Astrocyte (in vitro differentiated cells and primary cell): ENCODE measurements around the gene XXYLT1. TPM values are rescaled to one million over a fixed set of nuclear protein-coding genes. Genes with fewer than 3 reads are reported as not detected.
A peak's percentile ranks its signal among the peaks of the same experiment; 100 is the strongest.

Experiments used
- DNase-seq: peaks from one replicate; pipeline ENCODE4 v3.0.0-alpha.2; 2010; ENCODE audit warnings: low read depth
- FAIRE-seq: peaks from 2 replicates; lab custom pipeline; 2011; peaks lifted over from hg19 to GRCh38; lab: Jason Lieb, UNC
- H2AFZ ChIP-seq: 2 replicates; pipeline ENCODE4 v1.6.0; 2012; ENCODE audit warnings: low read depth, low read length, inconsistent platforms
- H3K27ac ChIP-seq: 2 replicates; pipeline ENCODE4 v1.5.1; 2011; ENCODE audit warnings: low read depth, low read length, inconsistent platforms
- H3K27me3 ChIP-seq: 2 replicates; pipeline ENCODE4 v1.6.0; 2011; ENCODE audit warnings: low read length, inconsistent platforms; ENCODE audit not compliant: insufficient read depth
- H3K36me3 ChIP-seq: 2 replicates; pipeline ENCODE4 v1.5.1; 2011; ENCODE audit warnings: low read length, inconsistent platforms; ENCODE audit not compliant: insufficient read depth
- H3K4me1 ChIP-seq: 2 replicates; pipeline ENCODE4 v1.5.1; 2011; ENCODE audit warnings: low read length, inconsistent platforms; ENCODE audit not compliant: insufficient read depth
- H3K4me2 ChIP-seq: 2 replicates; pipeline ENCODE4 v1.6.0; 2012; ENCODE audit warnings: low read length, inconsistent platforms
- H3K4me3 ChIP-seq: 2 replicates; pipeline ENCODE4 v1.5.1; 2011; ENCODE audit warnings: low read depth, mild to moderate bottlenecking, low read length, inconsistent platforms; ENCODE audit not compliant: insufficient read depth
- H3K79me2 ChIP-seq: 2 replicates; pipeline ENCODE4 v1.6.0; 2012; ENCODE audit warnings: mild to moderate bottlenecking, low read length, inconsistent platforms; ENCODE audit not compliant: insufficient read depth
- H3K9ac ChIP-seq: 2 replicates; pipeline ENCODE4 v1.6.0; 2012; ENCODE audit warnings: mild to moderate bottlenecking, low read length, inconsistent platforms
- H3K9me3 ChIP-seq: 2 replicates; pipeline ENCODE4 v1.5.1; 2012; ENCODE audit warnings: low read depth, mild to moderate bottlenecking, low read length, inconsistent platforms; ENCODE audit not compliant: insufficient read depth
- H4K20me1 ChIP-seq: 2 replicates; pipeline ENCODE4 v1.6.0; 2012; ENCODE audit warnings: low read length, inconsistent platforms; ENCODE audit not compliant: insufficient read depth
- H3K27ac Mint-ChIP-seq: one replicate; pipeline ENCODE4 v1.8.0; 2021; ENCODE audit warnings: mild to moderate bottlenecking, mixed read lengths; ENCODE audit not compliant: unreplicated experiment
- H3K27me3 Mint-ChIP-seq: one replicate; pipeline ENCODE4 v1.8.0; 2021; ENCODE audit warnings: low read depth, mixed read lengths; ENCODE audit not compliant: unreplicated experiment
- H3K36me3 Mint-ChIP-seq: one replicate; pipeline ENCODE4 v1.8.0; 2021; ENCODE audit warnings: low read depth, mixed read lengths; ENCODE audit not compliant: unreplicated experiment
- H3K4me1 Mint-ChIP-seq: one replicate; pipeline ENCODE4 v1.8.0; 2021; ENCODE audit warnings: low read depth, mixed read lengths; ENCODE audit not compliant: unreplicated experiment
- H3K4me3 Mint-ChIP-seq: one replicate; pipeline ENCODE4 v1.8.0; 2021; ENCODE audit warnings: mild to moderate bottlenecking, moderate library complexity, mixed read lengths; ENCODE audit not compliant: unreplicated experiment
- H3K9me3 Mint-ChIP-seq: one replicate; pipeline ENCODE4 v1.8.0; 2021; ENCODE audit warnings: mild to moderate bottlenecking, mixed read lengths; ENCODE audit not compliant: unreplicated experiment
- CTCF ChIP-seq: IDR thresholded peaks from 2 replicates; pipeline ENCODE4 v1.5.1; 2011; ENCODE audit warnings: low read depth, mild to moderate bottlenecking, inconsistent platforms, low read length, moderate library complexity; ENCODE audit not compliant: insufficient read depth
- EZH2 ChIP-seq: IDR thresholded peaks from 2 replicates; pipeline ENCODE4 v1.6.1; 2012; ENCODE audit warnings: mild to moderate bottlenecking, low read length, inconsistent platforms; ENCODE audit not compliant: insufficient read depth
- total RNA-seq: library from RNA; stranded (reverse); gene quantifications from 2 replicates; pipeline ENCODE4 v1.2.1, GENCODE V29; 2021

Gene XXYLT1
- total RNA-seq, 1 donor from 2014 or later: 26.2 TPM

GRCh38 chr3:195172896-195173295 lies 98.1 kb downstream of the XXYLT1 start:
- peaks cover 6% of the 10 kb centered on the region for H3K36me3 Mint-ChIP-seq
- H3K27ac Mint-ChIP-seq: no peak overlapping the region
- peak overlapping the region; percentile 27 for H3K27ac ChIP-seq
- peaks cover 26% of the 10 kb centered on the region for H3K4me1 ChIP-seq
- peak overlapping the region; percentile 15 for H3K9ac ChIP-seq
- TF ChIP-seq EZH2 (no peak), CTCF (no peak)
- no peaks in the 10 kb centered on the region for H3K9me3 ChIP-seq
- H3K79me2 ChIP-seq: peaks cover 8% of the 10 kb centered on the region
- no peak overlapping the region for H3K4me3 Mint-ChIP-seq
- no peaks in the 10 kb centered on the region for H3K27me3 ChIP-seq
- peak overlapping the region; percentile 74 for H3K4me2 ChIP-seq
- no peaks in the 10 kb centered on the region for H3K9me3 Mint-ChIP-seq
- H2AFZ ChIP-seq: no peak overlapping the region
- no peak for FAIRE-seq
- H4K20me1 ChIP-seq: no peaks in the 10 kb centered on the region
- no peak for DNase-seq
- H3K27me3 Mint-ChIP-seq: no peaks in the 10 kb centered on the region
- peaks cover 7% of the 10 kb centered on the region for H3K4me1 Mint-ChIP-seq
- no peak overlapping the region for H3K4me3 ChIP-seq
- H3K36me3 ChIP-seq: no peaks in the 10 kb centered on the region

GRCh38 chr3:195172039-195172684 lies 98.8 kb downstream of the XXYLT1 start:
- H3K9me3 ChIP-seq: no peaks in the 10 kb centered on the region
- Mint-ChIP-seq H3K27me3 (no peaks in the 10 kb centered on the region), H3K9me3 (no peaks in the 10 kb centered on the region), H3K4me1 (peaks cover 7% of the 10 kb centered on the region), H3K4me3 (no peak overlapping the region), H3K36me3 (peaks cover 6% of the 10 kb centered on the region), H3K27ac (no peak overlapping the region)
- FAIRE-seq (peak; percentile 74), DNase-seq (peak; percentile 63)
- H2AFZ ChIP-seq: peak overlapping the region; percentile 57
- H3K79me2 ChIP-seq: peaks cover 8% of the 10 kb centered on the region
- H3K4me3 ChIP-seq: no peak overlapping the region
- H3K36me3 ChIP-seq: no peaks in the 10 kb centered on the region
- H3K4me2 ChIP-seq: peak overlapping the region; percentile 74
- H4K20me1 ChIP-seq: no peaks in the 10 kb centered on the region
- H3K4me1 ChIP-seq: peaks cover 26% of the 10 kb centered on the region
- peak overlapping the region; percentile 16 for H3K27ac ChIP-seq
- peak overlapping the region; percentile 29 for H3K9ac ChIP-seq
- no peak for TF ChIP-seq CTCF
- TF ChIP-seq EZH2: no peak
- H3K27me3 ChIP-seq: no peaks in the 10 kb centered on the region
